Thoracic aorta (tissue), 2 donors: ENCODE results near the gene KDM6B. TPM values are rescaled to one million over a fixed set of nuclear protein-coding genes. Genes with fewer than 3 reads are reported as not detected.
"Not testable (repeated sequence)": the region's sequence is repeated elsewhere in the genome, so short reads cannot be mapped to it uniquely, and the experiment has no call there.

ENCODE experiments used
- ATAC-seq: fragments of 150-250 bp; one replicate; pipeline ENCODE4 v1.8.0; 2017; ENCODE audit warnings: low read depth; ENCODE audit not compliant: insufficient number of reproducible peaks, low FRiP score
- DNase-seq: peaks from one replicate; pipeline ENCODE4 v3.0.0-alpha.2; 2020; ENCODE audit warnings: low spot score
- H3K27ac ChIP-seq, 2 donors: fragments of 200-600 bp; sonication (generic); 1 replicate in 1 of 2; 2 replicates in 1 of 2; pipeline ENCODE4 v1.5.1; 2016; ENCODE audit warnings: mild to moderate bottlenecking in 2 of 2, moderate library complexity in 2 of 2
- H3K27me3 ChIP-seq: fragments of 200-600 bp; sonication (generic); replicated peaks from 2 replicates; pipeline ENCODE4 v1.6.0; 2016; ENCODE audit warnings: mild to moderate bottlenecking; ENCODE audit not compliant: insufficient read depth
- H3K36me3 ChIP-seq: fragments of 200-600 bp; sonication (generic); one replicate; pipeline ENCODE4 v1.5.1; 2016
- H3K4me1 ChIP-seq, 2 donors: fragments of 200-600 bp; sonication (generic); 1 replicate in 1 of 2; 2 replicates in 1 of 2; pipeline versions ENCODE4 v1.5.1 to v1.6.0; 2016; ENCODE audit warnings: low read depth in 2 of 2, mild to moderate bottlenecking in 1 of 2; ENCODE audit not compliant: control insufficient read depth in 1 of 2
- H3K4me3 ChIP-seq: fragments of 200-600 bp; sonication (generic); 2 replicates; pipeline ENCODE4 v1.5.1; 2016; ENCODE audit warnings: mild to moderate bottlenecking
- H3K9me3 ChIP-seq: fragments of 200-600 bp; sonication (generic); 2 replicates; pipeline ENCODE4 v1.5.1; 2016
- total RNA-seq, 2 donors: library from RNA; depleted of rRNA; stranded (reverse); fragments of >200 nt; gene quantifications; one replicate each; pipeline versions ENCODE4 v1.1.0 to v1.2.3, GENCODE V29; 2016
- TF ChIP-seq, protein P1 (sequence below): fragments of 200-600 bp; sonication (generic); IDR thresholded peaks from one replicate; pipeline ENCODE4 v1.5.1; 2019; ENCODE audit warnings: antibody characterized with exemption

Gene KDM6B
- total RNA-seq, 2 donors from 2014 or later = 9.5 to 35.8 TPM

- Histone ChIP-seq H3K4me1 (no peaks in the 10 kb centered on the region), H3K9me3 (no peaks in the 10 kb centered on the region), H3K4me3 (no peak overlapping the region), H3K27ac (no peak overlapping the region), H3K36me3 (no peaks in the 10 kb centered on the region), H3K27me3 (no peaks in the 10 kb centered on the region)
- TF ChIP-seq, protein P1, sequence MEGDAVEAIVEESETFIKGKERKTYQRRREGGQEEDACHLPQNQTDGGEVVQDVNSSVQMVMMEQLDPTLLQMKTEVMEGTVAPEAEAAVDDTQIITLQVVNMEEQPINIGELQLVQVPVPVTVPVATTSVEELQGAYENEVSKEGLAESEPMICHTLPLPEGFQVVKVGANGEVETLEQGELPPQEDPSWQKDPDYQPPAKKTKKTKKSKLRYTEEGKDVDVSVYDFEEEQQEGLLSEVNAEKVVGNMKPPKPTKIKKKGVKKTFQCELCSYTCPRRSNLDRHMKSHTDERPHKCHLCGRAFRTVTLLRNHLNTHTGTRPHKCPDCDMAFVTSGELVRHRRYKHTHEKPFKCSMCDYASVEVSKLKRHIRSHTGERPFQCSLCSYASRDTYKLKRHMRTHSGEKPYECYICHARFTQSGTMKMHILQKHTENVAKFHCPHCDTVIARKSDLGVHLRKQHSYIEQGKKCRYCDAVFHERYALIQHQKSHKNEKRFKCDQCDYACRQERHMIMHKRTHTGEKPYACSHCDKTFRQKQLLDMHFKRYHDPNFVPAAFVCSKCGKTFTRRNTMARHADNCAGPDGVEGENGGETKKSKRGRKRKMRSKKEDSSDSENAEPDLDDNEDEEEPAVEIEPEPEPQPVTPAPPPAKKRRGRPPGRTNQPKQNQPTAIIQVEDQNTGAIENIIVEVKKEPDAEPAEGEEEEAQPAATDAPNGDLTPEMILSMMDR = no peak
- DNase-seq = no peak
- no peak for ATAC-seq
Observed at GRCh38 chr17:7807206-7807605, 26.8 kb upstream of the KDM6B start.

- TF ChIP-seq, protein P1 = no peak
- H3K27me3 ChIP-seq = no peaks in the 10 kb centered on the region
- no peaks in the 10 kb centered on the region for H3K4me1 ChIP-seq
- DNase-seq (no peak), ATAC-seq (no peak)
- no peak overlapping the region for H3K27ac ChIP-seq
- H3K4me3 ChIP-seq = no peak overlapping the region
- no peaks in the 10 kb centered on the region for H3K36me3 ChIP-seq
- H3K9me3 ChIP-seq = no peaks in the 10 kb centered on the region
Observed at GRCh38 chr17:7809086-7809790, 24.8 kb upstream of the KDM6B start.

DNA sequence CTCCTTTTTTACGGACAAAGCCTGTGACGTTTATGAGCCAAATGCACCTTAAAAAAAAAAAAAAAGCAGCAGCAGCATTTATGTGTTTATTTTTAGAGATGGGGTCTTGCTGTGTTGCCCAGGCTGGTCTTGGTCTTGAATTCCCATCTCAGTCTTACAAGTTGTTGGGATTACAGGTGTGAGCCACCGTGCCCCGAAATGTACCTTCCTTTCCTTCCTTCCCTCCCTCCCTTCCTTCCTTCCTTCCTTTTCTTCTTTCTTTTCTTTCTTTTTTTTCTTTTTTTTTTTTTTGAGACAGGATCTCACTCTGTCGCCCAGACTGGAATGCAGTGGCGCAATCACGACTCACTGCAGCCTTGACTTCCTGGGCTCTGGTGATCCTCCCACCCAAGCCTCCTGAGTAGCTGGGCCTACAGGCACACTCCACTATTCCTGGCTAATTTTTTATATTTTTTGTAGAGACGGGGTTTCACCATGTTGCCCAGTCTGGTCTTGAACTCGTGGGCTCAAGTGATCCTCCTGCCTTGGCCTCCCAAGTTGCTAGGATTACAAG, 24.1 kb upstream of the KDM6B start:
- ATAC-seq, H3K4me1 ChIP-seq, H3K9me3 ChIP-seq, H3K4me3 ChIP-seq, H3K27ac ChIP-seq, DNase-seq, H3K36me3 ChIP-seq, H3K27me3 ChIP-seq: not testable (repeated sequence)

DNA sequence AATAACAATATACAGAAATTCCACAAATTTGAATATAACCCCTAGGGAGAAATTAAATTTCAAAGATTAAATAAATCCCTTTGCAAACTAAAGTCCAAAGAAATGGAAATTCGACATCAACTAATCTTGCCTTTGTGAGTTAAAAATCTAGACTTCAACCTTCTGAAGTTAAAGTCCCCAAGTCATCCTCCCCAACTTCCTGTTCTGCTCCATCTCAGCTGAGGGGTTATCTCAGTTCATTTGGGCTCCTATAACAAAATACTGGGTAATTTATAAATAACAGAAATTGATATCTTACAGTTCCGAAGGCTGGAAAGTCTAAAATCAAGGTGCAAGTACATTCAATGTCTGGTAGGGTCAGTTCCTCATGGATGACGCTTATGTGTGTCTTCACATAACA, 22.8 kb upstream of the KDM6B start:
- TF ChIP-seq, protein P1 = no peak

GRCh38 chr17:7814969-7815368, 19.0 kb upstream of the KDM6B start:
- DNase-seq (no peak), ATAC-seq (no peak)

More for the DNA sequence above, 22.8 kb upstream of the KDM6B start:
- Histone ChIP-seq H3K4me1 (no peaks in the 10 kb centered on the region), H3K27me3 (no peaks in the 10 kb centered on the region), H3K9me3 (no peaks in the 10 kb centered on the region), H3K4me3 (no peak overlapping the region), H3K27ac (no peak overlapping the region), H3K36me3 (no peaks in the 10 kb centered on the region)
- ATAC-seq (no peak), DNase-seq (no peak)

More at GRCh38 chr17:7814969-7815368, 19.0 kb upstream of the KDM6B start:
- H3K27ac ChIP-seq = no peak overlapping the region
- TF ChIP-seq, protein P1 = no peak
- no peaks in the 10 kb centered on the region for H3K36me3 ChIP-seq
- no peak overlapping the region for H3K4me3 ChIP-seq
- no peaks in the 10 kb centered on the region for H3K4me1 ChIP-seq
- H3K9me3 ChIP-seq = no peaks in the 10 kb centered on the region
- no peaks in the 10 kb centered on the region for H3K27me3 ChIP-seq
